Parathyroid adenoma (tissue), 2 donors: ENCODE data around the gene LRRC63.

Experiments
- H2AFZ ChIP-seq: fragments of 300-600 bp; sonication (generic); one replicate; pipeline ENCODE4 v1.7.0; 2017; ENCODE audit warnings: antibody characterized with exemption, mild to moderate bottlenecking
- H3K27ac ChIP-seq: fragments of 300-600 bp; sonication (generic); one replicate; pipeline ENCODE4 v1.7.0; 2017
- H3K27me3 ChIP-seq: fragments of 300-600 bp; sonication (generic); one replicate; pipeline ENCODE4 v1.7.0; 2017; ENCODE audit warnings: low read length; ENCODE audit not compliant: control insufficient read depth, insufficient read depth
- H3K36me3 ChIP-seq: fragments of 300-600 bp; sonication (generic); one replicate; pipeline ENCODE4 v1.7.0; 2017; ENCODE audit warnings: low read length; ENCODE audit not compliant: control insufficient read depth, insufficient read depth
- H3K4me1 ChIP-seq: fragments of 300-600 bp; sonication (generic); one replicate; pipeline ENCODE4 v1.7.0; 2017; ENCODE audit warnings: control low read depth
- H3K4me2 ChIP-seq: fragments of 300-600 bp; sonication (generic); one replicate; pipeline ENCODE4 v1.7.0; 2017; ENCODE audit warnings: low read length
- H3K4me3 ChIP-seq: fragments of 300-600 bp; sonication (generic); one replicate; pipeline ENCODE4 v1.7.0; 2017; ENCODE audit warnings: low read depth, low read length
- H3K79me2 ChIP-seq: fragments of 300-600 bp; sonication (generic); one replicate; pipeline ENCODE4 v1.7.0; 2017; ENCODE audit warnings: control low read depth
- H3K9ac ChIP-seq: fragments of 300-600 bp; sonication (generic); one replicate; pipeline ENCODE4 v1.7.0; 2017; ENCODE audit warnings: mild to moderate bottlenecking
- H3K9me3 ChIP-seq: fragments of 300-600 bp; sonication (generic); one replicate; pipeline ENCODE4 v1.7.0; 2017; ENCODE audit warnings: low read length; ENCODE audit not compliant: control insufficient read depth
- CTCF ChIP-seq: fragments of 300-600 bp; sonication (generic); IDR thresholded peaks from one replicate; pipeline ENCODE4 v1.7.0; 2017; ENCODE audit warnings: antibody characterized with exemption, mild to moderate bottlenecking
- donor health status: primary hyperparathyroidism.

The LRRC63 gene

DNA sequence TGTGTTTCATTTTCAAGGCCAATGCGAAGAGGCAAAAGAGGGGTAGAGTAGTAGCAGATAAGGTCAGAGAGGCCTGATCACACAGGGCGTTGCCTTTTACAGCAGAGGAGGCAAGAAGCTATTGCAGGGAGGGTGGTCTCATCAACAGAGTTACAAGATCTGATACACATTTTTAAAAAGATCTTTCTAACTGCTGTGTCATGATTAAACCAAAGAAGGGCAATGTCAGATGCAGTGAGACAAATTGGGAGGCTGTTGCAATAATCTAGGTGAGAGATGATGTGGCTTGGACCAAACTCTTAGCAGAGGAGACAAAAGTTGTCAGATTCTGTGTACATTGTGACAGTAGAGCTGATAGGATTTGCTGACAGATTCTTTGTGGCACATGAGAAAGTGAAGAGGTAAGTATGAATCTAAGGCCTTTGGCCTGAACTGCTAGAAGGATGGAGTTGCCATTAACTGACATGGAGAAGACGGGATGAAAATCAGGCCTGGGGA, 13.0 kb upstream of the LRRC63 start:
- H3K9ac ChIP-seq = no peak overlapping the region
- no peaks in the 10 kb centered on the region for H3K27me3 ChIP-seq
- no peaks in the 10 kb centered on the region for H3K4me1 ChIP-seq
- H3K4me3 ChIP-seq = no peak overlapping the region
- no peaks in the 10 kb centered on the region for H3K9me3 ChIP-seq
- no peak overlapping the region for H2AFZ ChIP-seq
- no peaks in the 10 kb centered on the region for H3K36me3 ChIP-seq
- H3K4me2 ChIP-seq = no peak overlapping the region
- H3K27ac ChIP-seq = no peak overlapping the region
- H3K79me2 ChIP-seq = no peaks in the 10 kb centered on the region
- no peak for TF ChIP-seq CTCF

DNA sequence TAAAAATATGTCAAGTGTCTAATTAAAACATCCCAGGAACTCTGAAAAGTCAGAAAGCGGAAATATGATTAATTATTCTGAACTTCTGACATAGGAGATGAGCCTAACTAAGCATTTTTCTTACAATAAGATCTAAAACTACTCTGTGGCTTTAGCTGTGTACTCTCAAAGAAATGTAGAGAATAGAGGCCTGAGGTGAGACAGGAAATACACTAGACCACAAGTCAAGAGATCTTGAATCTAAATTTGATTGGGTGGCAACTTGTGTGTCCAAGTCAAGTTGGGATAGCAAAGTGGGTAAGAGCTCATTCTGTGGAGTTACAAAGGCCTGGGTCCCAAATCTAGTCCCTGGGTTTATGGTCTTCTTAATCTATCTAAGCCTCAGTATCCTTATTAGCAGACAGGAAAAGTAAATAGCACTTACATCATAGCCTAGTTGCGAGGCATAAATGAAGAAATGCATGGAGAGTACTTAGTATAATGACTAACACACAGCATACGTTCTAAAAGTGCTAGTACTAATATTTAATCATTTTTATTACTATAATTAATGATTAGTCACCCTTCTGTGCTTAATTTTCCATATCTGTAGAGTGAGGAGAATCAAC, 9.4 kb upstream of the LRRC63 start:
- H2AFZ ChIP-seq = no peak overlapping the region
- TF ChIP-seq CTCF = no peak
- no peak overlapping the region for H3K4me3 ChIP-seq
- no peaks in the 10 kb centered on the region for H3K9me3 ChIP-seq
- no peaks in the 10 kb centered on the region for H3K27me3 ChIP-seq
- H3K4me1 ChIP-seq = no peaks in the 10 kb centered on the region
- H3K36me3 ChIP-seq = no peaks in the 10 kb centered on the region
- no peak overlapping the region for H3K9ac ChIP-seq
- no peaks in the 10 kb centered on the region for H3K79me2 ChIP-seq
- no peak overlapping the region for H3K4me2 ChIP-seq
- H3K27ac ChIP-seq = no peak overlapping the region

DNA sequence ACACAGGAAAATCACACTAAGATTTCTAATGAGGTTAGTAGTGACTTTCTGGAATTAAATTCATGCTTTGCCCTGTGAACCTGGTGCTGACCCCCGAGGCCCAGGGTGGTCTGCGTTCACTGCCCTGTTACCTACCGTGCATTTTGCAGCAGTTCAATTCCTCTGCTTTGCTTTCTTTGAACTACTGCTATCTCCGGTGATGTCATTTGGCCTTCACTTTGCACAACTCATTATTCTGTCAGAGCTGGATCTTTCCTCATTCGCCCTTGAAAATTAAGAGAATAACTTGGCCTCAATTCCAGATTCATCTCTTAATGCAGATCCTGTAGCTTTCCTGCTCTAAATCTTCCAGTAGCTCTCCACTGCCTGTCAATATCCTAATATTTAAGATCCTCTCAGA, 8.8 kb upstream of the LRRC63 start:
- Histone ChIP-seq H3K9ac (no peak overlapping the region), H3K79me2 (no peaks in the 10 kb centered on the region), H3K27ac (no peak overlapping the region), H3K27me3 (no peaks in the 10 kb centered on the region), H3K9me3 (no peaks in the 10 kb centered on the region), H3K36me3 (no peaks in the 10 kb centered on the region), H2AFZ (no peak overlapping the region), H3K4me2 (no peak overlapping the region), H3K4me3 (no peak overlapping the region), H3K4me1 (no peaks in the 10 kb centered on the region)
- TF ChIP-seq CTCF = no peak

DNA sequence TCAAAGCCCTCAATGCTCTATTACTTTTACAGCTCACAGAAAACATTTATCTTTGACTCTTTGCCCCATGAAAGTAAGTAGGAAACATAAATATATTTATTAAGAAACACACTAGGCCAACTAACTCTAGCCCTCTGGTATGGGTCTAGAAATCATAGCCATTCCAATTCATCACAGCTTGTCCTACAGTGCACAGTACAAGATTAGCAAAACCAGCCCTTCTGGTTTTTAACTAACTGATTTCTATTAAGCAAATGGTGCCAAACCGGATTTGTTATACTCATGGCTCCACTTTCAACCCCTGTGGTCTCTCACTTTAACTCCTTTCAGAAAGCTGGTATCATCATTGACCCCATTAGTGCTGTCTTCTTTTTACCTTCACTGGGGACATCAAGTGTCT, 5.6 kb upstream of the LRRC63 start:
- no peak overlapping the region for H3K4me3 ChIP-seq
- no peaks in the 10 kb centered on the region for H3K4me1 ChIP-seq
- no peak for TF ChIP-seq CTCF
- H3K36me3 ChIP-seq = no peaks in the 10 kb centered on the region
- H2AFZ ChIP-seq = no peak overlapping the region
- no peak overlapping the region for H3K4me2 ChIP-seq
- H3K9me3 ChIP-seq = no peaks in the 10 kb centered on the region
- no peaks in the 10 kb centered on the region for H3K79me2 ChIP-seq
- H3K27ac ChIP-seq = no peak overlapping the region
- H3K9ac ChIP-seq = no peak overlapping the region
- no peaks in the 10 kb centered on the region for H3K27me3 ChIP-seq

- Histone ChIP-seq H3K4me3 (no peak overlapping the region), H3K27me3 (no peaks in the 10 kb centered on the region), H3K9me3 (no peaks in the 10 kb centered on the region), H3K9ac (no peak overlapping the region), H3K27ac (no peak overlapping the region), H3K79me2 (no peaks in the 10 kb centered on the region), H3K36me3 (no peaks in the 10 kb centered on the region), H3K4me1 (no peaks in the 10 kb centered on the region), H3K4me2 (no peak overlapping the region), H2AFZ (no peak overlapping the region)
- no peak for TF ChIP-seq CTCF
Observed at GRCh38 chr13:46207828-46208227, 3.9 kb upstream of the LRRC63 start.
